Measurements from ENCODE around the gene CCL14.

- TF ChIP-seq, protein P1, sequence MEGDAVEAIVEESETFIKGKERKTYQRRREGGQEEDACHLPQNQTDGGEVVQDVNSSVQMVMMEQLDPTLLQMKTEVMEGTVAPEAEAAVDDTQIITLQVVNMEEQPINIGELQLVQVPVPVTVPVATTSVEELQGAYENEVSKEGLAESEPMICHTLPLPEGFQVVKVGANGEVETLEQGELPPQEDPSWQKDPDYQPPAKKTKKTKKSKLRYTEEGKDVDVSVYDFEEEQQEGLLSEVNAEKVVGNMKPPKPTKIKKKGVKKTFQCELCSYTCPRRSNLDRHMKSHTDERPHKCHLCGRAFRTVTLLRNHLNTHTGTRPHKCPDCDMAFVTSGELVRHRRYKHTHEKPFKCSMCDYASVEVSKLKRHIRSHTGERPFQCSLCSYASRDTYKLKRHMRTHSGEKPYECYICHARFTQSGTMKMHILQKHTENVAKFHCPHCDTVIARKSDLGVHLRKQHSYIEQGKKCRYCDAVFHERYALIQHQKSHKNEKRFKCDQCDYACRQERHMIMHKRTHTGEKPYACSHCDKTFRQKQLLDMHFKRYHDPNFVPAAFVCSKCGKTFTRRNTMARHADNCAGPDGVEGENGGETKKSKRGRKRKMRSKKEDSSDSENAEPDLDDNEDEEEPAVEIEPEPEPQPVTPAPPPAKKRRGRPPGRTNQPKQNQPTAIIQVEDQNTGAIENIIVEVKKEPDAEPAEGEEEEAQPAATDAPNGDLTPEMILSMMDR (IDR thresholded peaks at IDR 0.05) = no peak
- no peak for TF ChIP-seq POLR2A (IDR thresholded peaks at IDR 0.05)
Measured at GRCh38 chr17:35986643-35987042, at the start of gene CCL14.

Data from thyroid gland (tissue), 4 donors.